ENCODE data around the gene PTX4.

GRCh38 chr16:1475552-1476114, 13.1 kb downstream of the PTX4 start:
- TF ChIP-seq CTCF (IDR thresholded peaks at IDR 0.05; ENCODE audit: borderline replicate concordance, extremely low read depth, low read length, poor library complexity, severe bottlenecking) (no peak), EZH2 (IDR thresholded peaks at IDR 0.05; ENCODE audit: borderline replicate concordance, low read depth, low read length, severe bottlenecking) (no peak)

Measured in DND-41 (cell line).